Suprapubic skin (tissue), 4 donors: ENCODE results near the gene SFR1. TPM values are rescaled to one million over a fixed set of nuclear protein-coding genes. Genes with fewer than 3 reads are reported as not detected.

Experiments used
- DNase-seq, 2 donors: peaks; one replicate each; pipeline ENCODE4 v3.0.0-alpha.2; 2019; ENCODE audit warnings: low spot score in 2 of 2
- H3K27ac ChIP-seq: fragments of 200-600 bp; sonication (generic); one replicate; pipeline ENCODE4 v1.5.1; 2019
- H3K27me3 ChIP-seq: fragments of 200-600 bp; sonication (generic); one replicate; pipeline ENCODE4 v1.5.1; 2019
- H3K36me3 ChIP-seq: fragments of 200-600 bp; sonication (generic); one replicate; pipeline ENCODE4 v1.5.1; 2019
- H3K4me1 ChIP-seq: fragments of 200-600 bp; sonication (generic); one replicate; pipeline ENCODE4 v1.5.1; 2019
- H3K4me3 ChIP-seq: fragments of 200-600 bp; sonication (generic); one replicate; pipeline ENCODE4 v1.5.1; 2019; ENCODE audit warnings: mild to moderate bottlenecking
- H3K9me3 ChIP-seq: fragments of 200-600 bp; sonication (generic); one replicate; pipeline ENCODE4 v1.5.1; 2019
- EP300 ChIP-seq: sonication (generic); formaldehyde crosslinking; IDR thresholded peaks from one replicate; pipeline ENCODE4 v1.6.1; 2017; ENCODE audit warnings: antibody characterized with exemption
- POLR2A ChIP-seq, 2 donors: fragments of 450-650 bp; IDR thresholded peaks; one replicate each; pipeline ENCODE4 v1.6.1; 2017; ENCODE audit warnings: antibody characterized with exemption in 2 of 2, mild to moderate bottlenecking in 2 of 2, moderate library complexity in 2 of 2
- POLR2AphosphoS5 ChIP-seq, 3 donors: sonication (generic); formaldehyde crosslinking; IDR thresholded peaks; one replicate each; pipeline ENCODE4 v1.6.1; 2017; ENCODE audit warnings: antibody characterized with exemption in 3 of 3
- WGBS: methylation state at CpG from one replicate; pipeline ENCODE4 v1.1.5; 2018; 5-methylcytosine and 5-hydroxymethylcytosine counted together
- total RNA-seq, 4 donors: library from RNA; depleted of rRNA; stranded (reverse); fragments of >200 nt; gene quantifications; one replicate each; pipeline ENCODE4 v1.1.0, GENCODE V29; 2016
- TF ChIP-seq, protein P1 (sequence below), 2 donors: fragments of 200-600 bp in 1 of 2; fragments of 450-650 bp in 1 of 2; sonication (generic) in 1 of 2; IDR thresholded peaks; one replicate each; pipeline ENCODE4 v1.5.1; 2016 to 2019; ENCODE audit warnings: antibody characterized with exemption in 2 of 2, mild to moderate bottlenecking in 1 of 2, moderate library complexity in 1 of 2

Gene SFR1, protein sequence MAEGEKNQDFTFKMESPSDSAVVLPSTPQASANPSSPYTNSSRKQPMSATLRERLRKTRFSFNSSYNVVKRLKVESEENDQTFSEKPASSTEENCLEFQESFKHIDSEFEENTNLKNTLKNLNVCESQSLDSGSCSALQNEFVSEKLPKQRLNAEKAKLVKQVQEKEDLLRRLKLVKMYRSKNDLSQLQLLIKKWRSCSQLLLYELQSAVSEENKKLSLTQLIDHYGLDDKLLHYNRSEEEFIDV
- total RNA-seq: 10 to 100 TPM in 1 of 4 donors, 1 to 10 TPM in 3; 4.6 to 10.8 (median 5.6) TPM

GRCh38 chr10:104121485-104122224 lies at the start of gene SFR1:
Gene SFR1, plus strand, starts transcription at chr10:104122171. Its CDS starts 13 bp downstream, at chr10:104122184.
- peak within 1 kb of the TSS; percentile 98 for H3K27ac ChIP-seq
- H3K4me3 ChIP-seq: peak within 1 kb of the TSS; percentile 77
- no peaks in the 10 kb centered on the region for H3K36me3 ChIP-seq
- H3K9me3 ChIP-seq: no peaks in the 10 kb centered on the region
- no peaks in the 10 kb centered on the region for H3K27me3 ChIP-seq
- DNase-seq: peak; percentile 98 to 99
- peaks cover 39% of the 10 kb centered on the region for H3K4me1 ChIP-seq
- WGBS: under 1% methylated on average over 32 of the region's 67 CpGs
- TF ChIP-seq POLR2AphosphoS5 (IDR thresholded peaks at IDR 0.05) (peak in 2 of 3 donors; percentile 43 to 59), EP300 (no peak), POLR2A (IDR thresholded peaks at IDR 0.05) (peak; percentile 69 to 81)
- TF ChIP-seq, protein P1, sequence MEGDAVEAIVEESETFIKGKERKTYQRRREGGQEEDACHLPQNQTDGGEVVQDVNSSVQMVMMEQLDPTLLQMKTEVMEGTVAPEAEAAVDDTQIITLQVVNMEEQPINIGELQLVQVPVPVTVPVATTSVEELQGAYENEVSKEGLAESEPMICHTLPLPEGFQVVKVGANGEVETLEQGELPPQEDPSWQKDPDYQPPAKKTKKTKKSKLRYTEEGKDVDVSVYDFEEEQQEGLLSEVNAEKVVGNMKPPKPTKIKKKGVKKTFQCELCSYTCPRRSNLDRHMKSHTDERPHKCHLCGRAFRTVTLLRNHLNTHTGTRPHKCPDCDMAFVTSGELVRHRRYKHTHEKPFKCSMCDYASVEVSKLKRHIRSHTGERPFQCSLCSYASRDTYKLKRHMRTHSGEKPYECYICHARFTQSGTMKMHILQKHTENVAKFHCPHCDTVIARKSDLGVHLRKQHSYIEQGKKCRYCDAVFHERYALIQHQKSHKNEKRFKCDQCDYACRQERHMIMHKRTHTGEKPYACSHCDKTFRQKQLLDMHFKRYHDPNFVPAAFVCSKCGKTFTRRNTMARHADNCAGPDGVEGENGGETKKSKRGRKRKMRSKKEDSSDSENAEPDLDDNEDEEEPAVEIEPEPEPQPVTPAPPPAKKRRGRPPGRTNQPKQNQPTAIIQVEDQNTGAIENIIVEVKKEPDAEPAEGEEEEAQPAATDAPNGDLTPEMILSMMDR (IDR thresholded peaks at IDR 0.05): peak; percentile 46 to 72

- 46% methylated on average over 5 of the region's 5 CpGs for WGBS
- peaks cover 6% of the 10 kb centered on the region for H3K36me3 ChIP-seq
- DNase-seq: no peak
These were observed 49.2 kb upstream of the SFR1 start for GRCh38 chr10:104072786-104073185.

DNA sequence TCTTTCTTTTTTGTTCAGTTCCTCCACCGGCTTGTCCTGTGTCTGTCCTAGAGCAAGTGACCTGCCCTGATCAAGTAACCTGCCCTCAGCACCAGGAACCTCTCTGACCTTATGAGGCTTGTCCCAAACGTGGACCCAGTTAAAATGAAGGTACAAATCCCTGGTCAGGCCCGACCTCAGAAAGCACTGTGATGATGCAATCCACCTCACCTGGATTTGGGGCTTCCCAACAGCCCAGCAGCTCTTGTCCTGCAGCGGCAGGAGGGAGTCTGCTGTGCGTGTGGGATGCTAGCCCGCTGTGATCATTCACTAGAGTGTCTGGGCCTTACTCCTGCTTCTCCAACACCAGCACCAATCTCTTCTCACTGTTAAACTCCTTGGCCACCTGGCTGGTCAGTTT lies 47.5 kb upstream of the SFR1 start:
- no peaks in the 10 kb centered on the region for H3K27me3 ChIP-seq
- H3K9me3 ChIP-seq: no peaks in the 10 kb centered on the region
- no peak overlapping the region for H3K4me3 ChIP-seq
- TF ChIP-seq POLR2A (IDR thresholded peaks at IDR 0.05) (no peak), EP300 (no peak), POLR2AphosphoS5 (IDR thresholded peaks at IDR 0.05) (no peak)
- TF ChIP-seq, protein P1 (IDR thresholded peaks at IDR 0.05): no peak
- 66% methylated on average over 6 of the region's 6 CpGs for WGBS
- DNase-seq: no peak
- no peak overlapping the region for H3K27ac ChIP-seq
- peaks cover 32% of the 10 kb centered on the region for H3K4me1 ChIP-seq
- H3K36me3 ChIP-seq: peaks cover 6% of the 10 kb centered on the region

More at GRCh38 chr10:104072786-104073185, 49.2 kb upstream of the SFR1 start:
- peaks cover 17% of the 10 kb centered on the region for H3K4me1 ChIP-seq
- no peak overlapping the region for H3K4me3 ChIP-seq
- no peaks in the 10 kb centered on the region for H3K27me3 ChIP-seq
- TF ChIP-seq, protein P1 (IDR thresholded peaks at IDR 0.05): no peak
- TF ChIP-seq EP300 (no peak), POLR2AphosphoS5 (IDR thresholded peaks at IDR 0.05) (no peak), POLR2A (IDR thresholded peaks at IDR 0.05) (no peak)
- no peak overlapping the region for H3K27ac ChIP-seq
- no peaks in the 10 kb centered on the region for H3K9me3 ChIP-seq

DNA sequence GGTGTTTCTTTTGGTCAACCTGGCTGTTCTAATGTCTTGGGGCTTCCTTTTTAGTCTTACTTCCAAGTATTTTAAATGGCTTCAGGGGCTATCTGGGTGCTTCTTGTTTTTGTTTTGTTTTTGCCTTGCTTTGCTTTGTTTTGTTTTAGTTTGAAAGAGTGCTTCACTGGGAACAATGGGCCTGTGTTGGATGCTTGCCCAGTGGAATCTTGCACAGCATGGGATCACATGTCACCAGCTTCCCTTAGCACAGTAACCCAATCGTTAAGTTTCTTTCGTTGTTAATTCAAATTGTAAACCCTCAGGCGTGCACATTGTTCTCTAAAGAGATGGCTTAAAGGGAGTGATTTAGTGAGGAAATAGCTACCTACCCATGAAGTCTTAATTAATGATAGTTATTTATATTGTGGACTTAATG lies 45.2 kb upstream of the SFR1 start:
- Histone ChIP-seq H3K4me3 (no peak overlapping the region), H3K4me1 (peaks cover 33% of the 10 kb centered on the region), H3K9me3 (no peaks in the 10 kb centered on the region), H3K36me3 (peaks cover 6% of the 10 kb centered on the region), H3K27me3 (no peaks in the 10 kb centered on the region), H3K27ac (no peak overlapping the region)
- WGBS: 13% methylated on average over 3 of the region's 3 CpGs
- TF ChIP-seq EP300 (no peak), POLR2A (IDR thresholded peaks at IDR 0.05) (no peak), POLR2AphosphoS5 (IDR thresholded peaks at IDR 0.05) (no peak)
- TF ChIP-seq, protein P1 (IDR thresholded peaks at IDR 0.05): no peak
- DNase-seq: no peak

- peak overlapping the region; percentile 20 for H3K27ac ChIP-seq
These were observed 44.7 kb upstream of the SFR1 start for GRCh38 chr10:104077247-104077646.

More at GRCh38 chr10:104077247-104077646, 44.7 kb upstream of the SFR1 start:
- H3K27me3 ChIP-seq: no peaks in the 10 kb centered on the region
- no peaks in the 10 kb centered on the region for H3K9me3 ChIP-seq
- H3K4me1 ChIP-seq: peaks cover 38% of the 10 kb centered on the region
- DNase-seq: no peak
- WGBS: 74% methylated on average over 3 of the region's 3 CpGs
- H3K4me3 ChIP-seq: no peak overlapping the region
- peaks cover 6% of the 10 kb centered on the region for H3K36me3 ChIP-seq
- TF ChIP-seq, protein P1 (IDR thresholded peaks at IDR 0.05): no peak
- no peak for TF ChIP-seq POLR2A (IDR thresholded peaks at IDR 0.05)
- no peak for TF ChIP-seq POLR2AphosphoS5 (IDR thresholded peaks at IDR 0.05)
- TF ChIP-seq EP300: no peak
